Aorta (tissue), 5 donors: ENCODE measurements around the gene SYNGR3. TPM values are rescaled to one million over a fixed set of nuclear protein-coding genes. Genes with fewer than 3 reads are reported as not detected.

Source experiments
- ATAC-seq: fragments of 200-7000 bp; cut with Tn5 transposase; one replicate; pipeline ENCODE4 v1.9.1; 2022; ENCODE audit warnings: moderate library complexity; ENCODE audit not compliant: low FRiP score
- DNase-seq, 2 donors: peaks; one replicate each; pipeline ENCODE4 v3.0.0-alpha.2; 2020
- H3K27ac ChIP-seq, 2 donors: one replicate each; pipeline ENCODE4 v1.5.1; 2013; ENCODE audit warnings: low read length in 2 of 2, mild to moderate bottlenecking in 2 of 2, moderate library complexity in 2 of 2, control low read depth in 1 of 2, inconsistent platforms in 1 of 2, low read depth in 1 of 2
- H3K27me3 ChIP-seq, 2 donors: one replicate each; pipeline ENCODE4 v1.6.1; 2013; ENCODE audit warnings: control low read depth in 1 of 2, low read length in 1 of 2, mild to moderate bottlenecking in 1 of 2, moderate library complexity in 1 of 2; ENCODE audit not compliant: insufficient read depth in 2 of 2, control insufficient read depth in 1 of 2
- H3K36me3 ChIP-seq, 2 donors: one replicate each; pipeline ENCODE4 v1.6.1; 2013; ENCODE audit warnings: control low read depth in 1 of 2, low read length in 1 of 2, mild to moderate bottlenecking in 1 of 2; ENCODE audit not compliant: insufficient read depth in 2 of 2, control insufficient read depth in 1 of 2
- H3K4me1 ChIP-seq, 2 donors: one replicate each; pipeline ENCODE4 v1.6.1; 2013; ENCODE audit warnings: low read length in 2 of 2, control low read depth in 1 of 2, mild to moderate bottlenecking in 1 of 2, moderate library complexity in 1 of 2; ENCODE audit not compliant: insufficient read depth in 2 of 2, control insufficient read depth in 1 of 2
- H3K4me3 ChIP-seq, 2 donors: one replicate each; pipeline ENCODE4 v1.5.1; 2013; ENCODE audit warnings: low read length in 2 of 2, control low read depth in 1 of 2, mild to moderate bottlenecking in 1 of 2
- H3K9me3 ChIP-seq: one replicate; pipeline ENCODE4 v1.6.1; 2013; ENCODE audit warnings: mild to moderate bottlenecking, low read length; ENCODE audit not compliant: control insufficient read depth
- WGBS, 2 donors: extraction: QIAGEN DNeasy Blood & Tissue Kit; methylation state at CpG; one replicate each; pipeline ENCODE4 v1.1.7; 2013; 5-methylcytosine and 5-hydroxymethylcytosine counted together
- intact Hi-C, 2 donors: fragments of 100-400 bp; cut with DNase I; formaldehyde crosslinking; loops; one replicate each; pipeline versions ENCODE4 v1.14.2 to v1.15.0; 2022
- polyA plus RNA-seq, 2 donors: library from polyadenylated mRNA; stranded (reverse); fragments of 200-250 nt; gene quantifications; one replicate each; pipeline ENCODE4 v1.2.3, GENCODE V29; 2013
- total RNA-seq, 2 donors: library from RNA; stranded (reverse); fragmentation: NEBNext Ultra II Directional; extraction: Animal tissue kit (Norgen Biotek cat#: 25700); gene quantifications; one replicate each; pipeline ENCODE4 v1.2.1, GENCODE V29; 2021
- donor health status: healthy with polysubstance abuse.
- donor health status: Bipolar disorder and iron deficiency.
- donor health status: DM: no; HTN: no; CAD: no.
- donor health status: DM: no; HTN: no; CAD: no.
- donor health status: DM: yes; HTN: yes; CAD: no.

SYNGR3 gene
- total and polyA plus RNA-seq, 4 donors = 0.26 to 0.57 (median 0.36) TPM; not detected in 1

- Histone ChIP-seq H3K27me3 (no peaks in the 10 kb centered on the region), H3K36me3 (no peaks in the 10 kb centered on the region), H3K4me3 (no peak overlapping the region), H3K9me3 (no peaks in the 10 kb centered on the region), H3K27ac (no peak overlapping the region), H3K4me1 (no peaks in the 10 kb centered on the region)
- intact Hi-C loops = no loop called here
- no peak for ATAC-seq
- 29 to 30% methylated on average over 13 of the region's 13 CpGs for WGBS, 2 donors
- DNase-seq = no peak
These were observed 26.7 kb downstream of the SYNGR3 start for GRCh38 chr16:2016407-2016922.

- no peaks in the 10 kb centered on the region for H3K9me3 ChIP-seq
- H3K4me1 ChIP-seq = no peaks in the 10 kb centered on the region
- ATAC-seq (no peak), DNase-seq (no peak)
- 3% methylated on average over 21 to 33 of the region's 33 CpGs for WGBS, 2 donors
- H3K36me3 ChIP-seq = no peaks in the 10 kb centered on the region
- H3K27ac ChIP-seq = no peak within 1 kb of the TSS
- intact Hi-C loops = no loop called here
- no peak within 1 kb of the TSS for H3K4me3 ChIP-seq
- no peaks in the 10 kb centered on the region for H3K27me3 ChIP-seq
These were observed 29.7 kb downstream of the SYNGR3 start, which contains the start of gene NPW for GRCh38 chr16:2019518-2019920. Gene NPW (plus strand): TSS chr16:2019785.

- no peak for ATAC-seq
- H3K36me3 ChIP-seq = no peaks in the 10 kb centered on the region
- H3K4me3 ChIP-seq = no peak overlapping the region
- no peak overlapping the region for H3K27ac ChIP-seq
- no peaks in the 10 kb centered on the region for H3K27me3 ChIP-seq
- H3K4me1 ChIP-seq = no peaks in the 10 kb centered on the region
- WGBS, 2 donors = 1 to 2% methylated on average over 87 to 96 of the region's 96 CpGs
- no peaks in the 10 kb centered on the region for H3K9me3 ChIP-seq
- DNase-seq = no peak
- intact Hi-C loops = loop anchor here (5.0 kb wide), 2 partner anchors 67 to 132 kb away; no protein-coding TSS in a partner anchor
These were observed 30.4 kb downstream of the SYNGR3 start for GRCh38 chr16:2019921-2020831.

GRCh38 chr16:2022723-2023091 lies 32.9 kb downstream of the SYNGR3 start:
- H3K4me3 ChIP-seq = no peak overlapping the region
- no peaks in the 10 kb centered on the region for H3K27me3 ChIP-seq
- ATAC-seq (peak; percentile 42), DNase-seq (no peak)
- intact Hi-C loops = loop anchor here (1.0 to 5.0 kb wide), 3 partner anchors 65 to 130 kb away; no protein-coding TSS in a partner anchor
- no peak overlapping the region for H3K27ac ChIP-seq
- no peaks in the 10 kb centered on the region for H3K36me3 ChIP-seq
- no peaks in the 10 kb centered on the region for H3K9me3 ChIP-seq
- 1% methylated on average over 14 of the region's 14 CpGs for WGBS, 2 donors
- H3K4me1 ChIP-seq = no peaks in the 10 kb centered on the region

- ATAC-seq (peak; percentile 95), DNase-seq (peak; percentile 94 to 99)
- Histone ChIP-seq H3K27me3 (no peaks in the 10 kb centered on the region), H3K27ac (no peak overlapping the region), H3K4me3 (no peak overlapping the region), H3K36me3 (no peaks in the 10 kb centered on the region), H3K9me3 (no peaks in the 10 kb centered on the region), H3K4me1 (no peaks in the 10 kb centered on the region)
- intact Hi-C loops = loop anchor here (5.0 kb wide), 2 partner anchors 64 to 129 kb away; no protein-coding TSS in a partner anchor
- WGBS, 2 donors = 18 to 22% methylated on average over 41 to 53 of the region's 53 CpGs
These were observed 33.6 kb downstream of the SYNGR3 start for GRCh38 chr16:2023092-2024031.

GRCh38 chr16:2024032-2024420 lies 34.3 kb downstream of the SYNGR3 start:
- H3K27ac ChIP-seq = no peak overlapping the region
- H3K9me3 ChIP-seq = no peaks in the 10 kb centered on the region
- no peak for ATAC-seq
- DNase-seq = no peak
- WGBS, 2 donors = 91 to 98% methylated on average over 12 of the region's 12 CpGs
- H3K27me3 ChIP-seq = no peaks in the 10 kb centered on the region
- H3K36me3 ChIP-seq = no peaks in the 10 kb centered on the region
- no peaks in the 10 kb centered on the region for H3K4me1 ChIP-seq
- intact Hi-C loops = loop anchor here (5.0 kb wide), 2 partner anchors 63 to 128 kb away; no protein-coding TSS in a partner anchor
- H3K4me3 ChIP-seq = no peak overlapping the region

- intact Hi-C loops = no loop called here
- H3K4me1 ChIP-seq = no peaks in the 10 kb centered on the region
- no peaks in the 10 kb centered on the region for H3K36me3 ChIP-seq
- no peak overlapping the region for H3K27ac ChIP-seq
- no peaks in the 10 kb centered on the region for H3K27me3 ChIP-seq
- no peak overlapping the region for H3K4me3 ChIP-seq
- ATAC-seq (no peak), DNase-seq (no peak)
- 84 to 88% methylated on average over 14 of the region's 14 CpGs for whole genome bisulfite sequencing, 2 donors
- no peaks in the 10 kb centered on the region for H3K9me3 ChIP-seq
These were observed 35.5 kb downstream of the SYNGR3 start for GRCh38 chr16:2025251-2025650.

GRCh38 chr16:2025878-2026460 lies 36.2 kb downstream of the SYNGR3 start:
- no peaks in the 10 kb centered on the region for H3K27me3 ChIP-seq
- WGBS, 2 donors = 74% methylated on average over 16 of the region's 16 CpGs
- ATAC-seq = no peak
- no peak overlapping the region for H3K4me3 ChIP-seq
- DNase-seq = no peak
- H3K36me3 ChIP-seq = no peaks in the 10 kb centered on the region
- H3K27ac ChIP-seq = no peak overlapping the region
- no peaks in the 10 kb centered on the region for H3K9me3 ChIP-seq
- intact Hi-C loops = no loop called here
- no peaks in the 10 kb centered on the region for H3K4me1 ChIP-seq
